ENCODE measurements around the gene TLR9.

TLR9 gene

DNA sequence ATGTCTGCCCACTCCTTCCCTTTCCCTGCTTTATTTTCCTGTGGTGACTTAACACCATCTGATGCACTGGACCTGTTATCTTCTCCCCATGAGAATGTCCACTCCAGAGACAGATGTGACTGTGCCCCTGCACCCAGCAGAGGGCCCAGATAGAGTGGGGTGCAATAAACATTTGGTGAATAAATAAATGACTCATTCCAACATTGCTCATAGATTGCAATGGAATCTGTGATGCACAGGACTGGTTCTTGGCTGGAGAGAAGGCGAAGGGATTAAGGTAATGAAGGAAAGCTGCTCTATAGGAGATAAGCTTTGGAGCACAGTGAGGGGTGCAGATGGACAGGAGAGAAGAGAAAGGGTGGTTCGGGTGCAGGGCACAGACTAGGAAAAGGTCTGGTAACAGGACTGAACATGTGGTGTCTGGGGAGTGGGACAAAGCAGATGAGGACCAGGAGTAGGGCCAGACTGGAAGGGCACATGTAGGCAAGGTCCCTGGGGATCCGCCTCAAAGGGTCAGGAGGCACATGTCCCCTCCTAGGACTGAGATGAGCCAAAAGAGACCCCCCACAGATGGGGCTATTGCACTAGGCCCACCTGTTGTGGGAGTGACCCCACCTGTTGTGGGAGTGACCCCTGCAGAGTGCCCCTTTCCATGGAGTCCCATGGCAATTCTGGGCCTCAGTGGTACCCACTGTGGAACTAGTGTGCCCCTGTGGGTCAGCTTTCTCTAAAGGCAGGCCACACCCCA lies 53.8 kb downstream of the TLR9 start:
- no peak for DNase-seq
